Measurements from ENCODE around the gene IL18BP.
A peak's percentile ranks its signal among the peaks of the same experiment; 100 is the strongest.

Gene IL18BP

DNA sequence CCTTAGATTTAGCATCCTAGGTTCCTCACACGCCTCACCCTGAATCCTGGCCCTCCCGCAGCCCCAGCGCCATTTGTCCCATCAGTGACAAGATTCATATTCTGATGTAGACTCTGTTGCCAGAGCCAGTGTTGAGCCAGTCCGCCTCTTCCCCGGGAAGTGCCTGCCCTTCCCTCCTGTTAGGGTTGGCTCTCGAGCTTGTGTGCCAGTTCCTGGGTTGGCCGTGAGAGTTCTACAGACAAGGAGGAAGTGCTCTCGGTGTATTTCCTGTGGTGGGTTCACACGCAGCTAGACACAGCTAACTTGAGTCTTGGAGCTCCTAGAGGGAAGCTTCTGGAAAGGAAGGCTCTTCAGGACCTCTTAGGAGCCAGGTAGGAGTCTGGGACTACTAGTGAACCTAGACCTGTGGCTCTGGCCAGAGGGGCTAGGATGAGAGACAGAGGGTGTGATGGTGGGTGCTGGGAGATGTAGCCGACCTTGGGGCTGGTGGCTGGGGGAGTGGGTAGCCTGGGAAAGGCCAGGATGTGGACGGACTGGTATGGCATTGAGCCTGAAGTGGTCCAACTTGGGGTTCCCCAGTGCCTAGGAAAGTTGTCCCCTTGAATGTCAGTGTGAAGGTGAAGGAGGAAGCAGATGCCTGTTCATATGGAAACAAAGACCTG is at the start of gene IL18BP:
Gene IL18BP (plus strand): TSS at position 261 of the 662 bp plus-strand sequence. CDS start 1,076 bp downstream, outside the sequence.
- DNase-seq, result peak; percentile 70
- in situ Hi-C loops (cut with MboI; ENCODE audit: low pct_unique_long_range_greater_than_20kb, low sequenced_read_pairs), result no loop called here

DNA sequence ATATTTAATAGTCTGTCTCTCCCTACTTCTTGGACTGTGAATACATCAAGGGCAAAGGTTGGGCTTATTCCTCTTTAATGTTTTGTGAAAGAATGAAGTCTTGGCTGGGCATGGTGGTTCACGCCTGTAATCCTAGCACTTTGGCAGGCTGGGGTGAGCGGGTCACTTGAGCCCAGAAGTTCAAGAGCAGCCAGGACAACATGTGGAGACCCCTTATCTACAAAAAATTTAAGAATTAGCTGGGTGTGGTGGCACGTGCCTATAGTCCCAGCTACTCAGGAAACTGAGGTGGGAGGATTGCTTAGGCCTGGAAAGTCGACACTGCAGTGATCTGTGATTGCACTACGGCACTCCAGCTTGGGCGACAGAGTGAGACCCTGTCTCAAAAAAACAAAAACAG is 49.7 kb upstream of the IL18BP start:
- DNase-seq, result no peak
- in situ Hi-C loops (cut with MboI; ENCODE audit: low pct_unique_long_range_greater_than_20kb, low sequenced_read_pairs), result no loop called here

DNA sequence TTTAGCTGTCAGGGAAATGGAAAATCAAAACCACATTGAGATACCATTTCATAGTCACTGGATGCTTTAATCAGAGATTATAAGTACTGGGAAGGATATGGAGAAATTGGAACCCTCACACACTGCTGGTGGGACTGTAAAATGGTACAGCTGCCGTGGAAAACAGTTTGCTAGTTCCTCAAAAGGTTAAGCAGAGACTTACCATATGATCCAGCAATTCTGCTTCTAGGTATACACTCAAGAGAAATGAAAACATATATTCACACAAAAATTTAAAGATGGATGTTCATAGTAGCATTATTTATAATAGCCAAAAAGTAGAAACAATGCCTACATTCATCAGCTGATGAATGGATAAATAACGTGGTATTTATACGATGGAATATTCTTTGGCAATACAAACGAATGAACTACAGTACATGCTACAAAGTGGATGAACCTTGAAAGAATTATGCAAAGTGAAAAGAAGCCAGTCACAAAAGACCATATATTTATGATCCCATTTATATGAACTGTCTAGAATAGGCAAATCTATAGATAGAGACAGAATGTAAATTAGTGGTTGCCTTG is 46.9 kb upstream of the IL18BP start:
- in situ Hi-C loops (cut with MboI; ENCODE audit: low pct_unique_long_range_greater_than_20kb, low sequenced_read_pairs), result no loop called here
- DNase-seq, result no peak

DNA sequence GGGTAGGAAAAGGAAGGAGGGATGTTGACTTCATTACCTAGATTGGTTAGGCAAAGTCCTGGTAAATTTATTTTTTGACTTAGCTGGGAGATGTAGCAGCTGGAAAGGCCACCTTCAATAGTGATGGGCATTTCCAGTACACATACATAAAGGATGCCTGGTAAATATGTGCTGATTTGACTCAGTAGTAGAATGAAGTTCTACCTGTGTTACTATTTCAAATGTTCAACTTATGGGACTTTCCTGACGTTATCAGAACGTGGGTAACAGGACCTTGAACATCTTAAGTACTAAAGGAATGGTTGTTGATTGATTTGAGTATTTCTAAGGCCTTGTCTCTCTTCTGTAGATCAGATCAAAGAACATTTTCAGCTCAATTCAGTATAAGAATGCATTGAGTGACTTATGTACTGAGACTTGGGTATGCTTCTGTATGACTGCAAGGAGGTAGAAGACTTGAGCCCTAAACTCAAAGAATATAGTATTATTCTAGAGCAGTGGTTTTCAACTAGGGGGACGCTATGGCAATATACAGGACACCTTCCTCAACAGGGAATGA is 42.7 kb upstream of the IL18BP start:
- DNase-seq, result no peak
- in situ Hi-C loops (cut with MboI; ENCODE audit: low pct_unique_long_range_greater_than_20kb, low sequenced_read_pairs), result no loop called here

DNA sequence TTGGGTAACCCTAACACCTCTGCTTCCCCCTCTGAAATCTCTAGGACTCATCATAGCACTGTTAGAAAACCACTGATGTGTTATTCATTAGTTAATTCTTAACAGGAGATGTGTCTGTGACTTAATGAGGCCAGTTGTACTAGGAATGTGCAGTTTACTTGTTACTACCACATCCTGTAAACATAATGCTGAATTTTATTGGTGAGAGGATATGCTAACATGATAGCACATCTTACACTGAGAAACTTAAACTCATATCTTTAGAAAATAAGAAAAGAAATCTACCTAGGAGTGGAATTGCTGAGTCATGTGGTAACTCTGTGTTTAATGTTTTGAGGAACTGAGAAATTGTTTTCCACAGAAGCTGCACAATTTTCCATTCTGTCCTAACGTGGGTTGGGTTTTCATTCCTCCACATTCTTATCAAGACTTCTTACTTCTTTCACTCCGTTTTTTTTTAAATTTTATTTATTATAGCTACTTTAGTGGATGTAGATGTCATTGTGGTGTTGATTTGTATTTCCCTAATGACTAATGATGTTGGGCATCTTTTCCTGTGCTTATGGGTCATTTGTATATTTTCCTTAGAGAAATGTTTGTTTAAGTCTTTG is 36.2 kb upstream of the IL18BP start:
- in situ Hi-C loops (cut with MboI; ENCODE audit: low pct_unique_long_range_greater_than_20kb, low sequenced_read_pairs), result no loop called here
- peak; percentile 47 for DNase-seq

DNA sequence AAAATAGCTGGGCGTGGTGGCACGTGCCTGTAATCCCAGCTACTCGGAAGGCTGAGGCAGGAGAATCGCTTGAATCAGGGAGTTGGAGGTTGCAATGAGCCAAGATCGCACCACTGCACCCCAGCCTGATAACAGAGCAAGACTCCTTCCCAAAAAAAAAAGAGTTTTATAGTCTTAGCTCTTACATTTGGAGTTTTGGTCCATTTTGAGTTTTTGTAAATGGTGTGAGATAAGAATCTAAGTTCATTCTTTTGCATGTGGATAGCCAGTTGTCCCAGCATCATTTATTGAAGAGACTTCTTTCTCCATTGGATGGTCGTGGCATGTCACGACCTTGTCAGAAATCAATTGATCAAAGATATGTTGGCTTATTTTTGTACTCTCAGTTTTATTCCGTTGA is 35.2 kb upstream of the IL18BP start:
- in situ Hi-C loops (cut with MboI; ENCODE audit: low pct_unique_long_range_greater_than_20kb, low sequenced_read_pairs), result no loop called here
- DNase-seq, result no peak

DNA sequence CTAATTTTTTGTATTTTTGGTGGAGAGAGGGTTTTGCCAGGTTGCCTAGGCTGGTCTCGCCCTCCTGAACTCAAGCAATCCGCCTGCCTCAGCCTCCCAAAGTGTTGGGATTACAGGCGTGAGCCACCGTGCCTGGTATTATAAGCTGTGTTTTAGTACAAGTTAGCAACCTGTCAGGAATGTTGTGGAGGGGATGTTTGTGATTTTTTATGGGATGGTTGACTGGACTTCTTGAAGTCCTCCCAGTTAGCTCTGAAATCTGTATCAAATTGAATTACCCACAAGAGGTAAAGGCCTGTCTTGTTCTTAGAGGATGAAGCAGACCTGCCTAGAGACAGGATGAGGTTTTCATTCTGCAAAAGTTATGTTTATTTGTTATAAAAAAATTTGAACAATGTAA is 34.1 kb upstream of the IL18BP start:
- in situ Hi-C loops (cut with MboI; ENCODE audit: low pct_unique_long_range_greater_than_20kb, low sequenced_read_pairs), result no loop called here
- DNase-seq, result no peak

DNA sequence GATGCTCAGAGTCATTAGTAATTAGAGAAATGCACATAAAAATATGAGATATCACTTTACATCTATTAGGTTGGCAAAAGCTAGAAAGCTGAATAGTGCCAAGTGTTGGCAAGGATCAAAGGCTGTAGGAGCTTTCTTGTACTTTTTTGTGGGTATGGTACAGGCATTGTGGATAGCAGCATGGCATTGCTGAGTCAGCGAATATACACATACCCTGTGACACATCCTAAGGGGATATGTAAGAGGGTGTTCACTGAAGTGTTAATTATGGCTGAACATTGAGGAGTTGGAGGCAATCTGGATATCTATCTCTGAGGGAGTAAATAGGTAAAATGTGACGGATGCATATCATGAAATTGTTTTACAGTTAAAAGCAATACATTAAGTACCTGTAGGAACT is 27.0 kb upstream of the IL18BP start:
- in situ Hi-C loops (cut with MboI; ENCODE audit: low pct_unique_long_range_greater_than_20kb, low sequenced_read_pairs), result no loop called here
- DNase-seq, result no peak

DNA sequence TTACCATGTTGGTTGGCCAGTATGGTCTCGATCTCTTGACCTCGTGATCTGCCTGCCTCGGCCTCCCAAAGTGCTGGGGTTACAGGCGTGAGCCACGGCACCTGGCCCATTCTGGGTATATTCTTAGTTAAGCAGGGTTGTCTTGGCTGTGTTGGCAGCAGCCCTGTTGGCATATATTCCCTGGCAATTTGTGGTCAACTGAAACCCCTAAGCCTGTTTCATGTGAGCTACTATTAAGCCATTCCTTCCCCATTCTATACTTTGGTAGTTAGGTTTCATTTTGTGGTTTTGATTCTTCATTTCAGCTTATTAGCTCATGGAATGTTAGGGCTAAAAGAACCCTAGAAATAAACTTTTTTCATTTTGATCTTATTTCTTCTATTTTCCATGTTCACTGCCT is 22.2 kb upstream of the IL18BP start:
- no peak for DNase-seq
- in situ Hi-C loops (cut with MboI; ENCODE audit: low pct_unique_long_range_greater_than_20kb, low sequenced_read_pairs), result no loop called here

DNA sequence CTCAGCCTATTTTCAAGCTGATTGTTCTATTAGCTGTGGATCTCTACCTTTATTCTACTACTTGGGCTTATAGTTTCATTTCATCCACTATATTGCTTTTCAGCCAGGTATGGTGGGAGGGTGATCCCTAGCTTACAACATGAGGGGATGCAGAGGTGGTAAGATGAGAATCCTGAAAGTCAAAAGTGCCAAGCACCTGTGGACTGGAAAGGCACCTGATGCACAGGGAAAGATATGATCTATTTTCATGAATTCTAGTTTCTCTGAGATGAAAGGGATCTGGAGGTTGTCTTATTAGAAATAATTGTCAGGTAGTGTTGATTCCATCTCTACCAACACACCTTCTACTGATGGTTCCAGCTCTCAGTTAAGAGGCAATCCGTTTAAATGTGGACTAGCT is 21.6 kb upstream of the IL18BP start:
- in situ Hi-C loops (cut with MboI; ENCODE audit: low pct_unique_long_range_greater_than_20kb, low sequenced_read_pairs), result no loop called here
- DNase-seq, result no peak

DNA sequence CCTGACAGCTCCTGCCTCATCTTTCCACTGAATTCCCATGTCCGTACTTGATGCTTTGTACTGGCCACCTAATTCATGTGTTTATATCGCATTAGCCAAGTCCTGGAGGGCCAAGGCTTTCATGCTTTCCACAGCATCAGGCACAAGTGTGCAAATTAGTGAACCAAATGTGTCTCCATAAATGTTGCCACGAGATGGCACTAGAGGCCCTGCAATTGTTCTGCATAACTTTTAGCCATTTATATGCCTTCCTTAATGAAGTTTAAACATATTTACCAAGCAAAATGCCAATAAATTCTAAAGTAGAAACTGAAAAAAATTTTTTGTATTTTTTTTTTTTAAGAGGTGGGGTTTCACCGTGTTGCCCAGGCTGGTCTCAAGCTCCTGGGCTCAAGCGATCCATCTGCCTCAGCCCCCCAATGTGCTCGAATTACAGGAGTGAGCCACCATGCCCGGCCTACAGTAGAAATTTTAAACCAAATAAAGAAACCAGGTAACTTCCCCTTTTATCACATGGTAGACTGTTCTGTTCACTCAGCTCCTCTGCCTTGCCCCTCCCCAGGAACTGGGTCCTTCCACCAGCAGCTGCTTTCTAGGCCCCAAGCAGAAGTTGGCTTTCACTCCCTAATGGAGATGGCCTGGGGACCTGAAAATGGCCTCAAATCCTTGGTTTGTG is 20.8 kb upstream of the IL18BP start:
- in situ Hi-C loops (cut with MboI; ENCODE audit: low pct_unique_long_range_greater_than_20kb, low sequenced_read_pairs), result no loop called here
- peak; percentile 89 for DNase-seq

DNA sequence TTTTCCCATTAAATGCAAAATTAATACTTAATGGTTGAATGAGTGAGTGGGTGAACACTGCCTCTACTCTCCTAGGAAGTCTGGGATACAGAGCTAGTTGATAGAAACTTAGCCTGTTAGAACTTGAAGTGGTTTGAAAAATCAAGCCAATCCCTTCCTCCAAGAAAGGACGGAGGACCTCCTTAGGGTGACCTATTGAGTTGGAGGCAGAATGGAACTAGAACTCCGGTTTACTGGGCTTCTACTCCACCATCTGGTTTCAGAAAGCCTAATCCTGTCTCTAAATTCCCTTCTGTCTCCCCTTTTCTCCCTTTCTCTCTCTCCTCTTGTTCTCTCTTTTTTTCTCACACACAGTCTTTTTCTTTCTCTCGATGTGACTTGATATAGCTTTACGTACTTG is 19.6 kb upstream of the IL18BP start:
- in situ Hi-C loops (cut with MboI; ENCODE audit: low pct_unique_long_range_greater_than_20kb, low sequenced_read_pairs), result no loop called here
- DNase-seq, result no peak

DNA sequence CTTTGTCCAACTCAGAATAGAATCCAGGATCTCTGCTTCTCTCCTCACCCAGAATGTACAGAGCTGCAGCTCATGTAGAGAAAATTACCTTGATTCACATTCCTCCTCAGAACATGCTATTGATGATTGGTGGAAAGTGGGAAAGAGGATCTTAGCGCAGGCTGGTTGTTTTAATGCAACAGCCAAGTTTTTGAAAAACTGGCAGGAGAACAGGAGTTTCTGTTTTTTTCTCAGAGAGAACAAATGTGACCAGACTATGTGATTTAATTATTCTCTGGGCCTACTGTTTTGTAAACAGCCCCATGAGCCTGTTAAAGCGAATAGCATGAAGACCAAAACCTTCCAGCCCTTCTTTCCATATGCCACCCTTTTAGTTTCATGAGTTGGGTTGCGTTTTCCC is 19.1 kb upstream of the IL18BP start:
- no peak for DNase-seq
- in situ Hi-C loops (cut with MboI; ENCODE audit: low pct_unique_long_range_greater_than_20kb, low sequenced_read_pairs), result no loop called here

DNA sequence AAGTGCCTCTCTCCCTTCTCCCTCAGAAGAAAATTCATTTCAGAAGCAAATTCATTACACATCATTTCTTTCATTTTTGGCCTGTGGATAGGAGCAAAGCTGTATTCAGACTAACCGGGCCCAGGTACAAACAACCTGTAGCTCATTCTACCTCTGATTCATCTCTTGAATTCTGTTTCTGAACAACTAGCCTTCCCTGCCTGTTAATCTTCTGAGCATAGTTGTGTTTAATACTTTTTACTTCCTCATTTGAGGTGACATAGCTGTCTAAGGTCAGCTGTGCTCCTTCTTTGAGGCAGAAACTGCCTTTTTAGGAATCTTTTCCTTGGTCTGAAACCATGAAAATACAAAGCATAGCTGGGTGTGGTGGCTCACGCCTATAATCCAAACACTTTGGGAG is 12.6 kb upstream of the IL18BP start:
- DNase-seq, result peak; percentile 43
- in situ Hi-C loops (cut with MboI; ENCODE audit: low pct_unique_long_range_greater_than_20kb, low sequenced_read_pairs), result no loop called here

DNA sequence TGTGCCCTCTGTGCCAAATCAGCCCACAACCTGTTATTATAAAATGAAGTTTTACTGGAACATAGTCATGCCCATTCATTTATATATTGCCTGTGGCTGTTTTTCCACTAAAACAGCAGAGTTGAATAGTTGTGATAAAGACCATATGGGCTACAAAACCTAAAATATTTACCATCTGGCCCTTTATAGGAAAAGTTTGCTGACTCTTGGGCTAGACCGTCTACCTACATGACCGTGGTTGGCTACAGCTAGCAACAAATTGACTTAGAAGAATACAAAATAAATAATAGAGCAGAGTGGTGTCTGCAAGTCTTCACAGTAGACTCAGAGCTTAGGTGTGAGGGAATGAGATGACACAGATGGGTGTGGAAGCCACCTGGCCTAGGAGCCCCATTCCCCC is 11.2 kb upstream of the IL18BP start:
- in situ Hi-C loops (cut with MboI; ENCODE audit: low pct_unique_long_range_greater_than_20kb, low sequenced_read_pairs), result no loop called here
- no peak for DNase-seq

DNA sequence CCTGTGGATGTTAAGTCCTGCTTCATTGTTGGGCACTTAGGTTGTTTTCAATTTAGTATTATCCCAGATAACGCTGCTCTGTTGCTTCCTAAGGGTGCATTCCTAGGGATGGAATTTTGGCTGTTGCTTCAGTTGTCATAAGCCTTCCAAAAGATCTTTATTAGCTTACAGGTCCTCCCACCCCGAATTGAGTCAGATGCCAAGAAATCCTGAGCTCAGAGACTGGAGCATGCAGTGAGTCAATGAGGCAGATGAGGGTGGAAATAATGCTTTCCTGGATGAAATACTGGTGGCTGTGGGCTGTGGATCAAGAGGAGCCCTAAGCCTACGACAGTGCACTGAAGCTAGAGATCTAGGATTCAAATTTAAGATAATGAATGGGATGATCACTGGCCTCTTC is 10.7 kb upstream of the IL18BP start:
- in situ Hi-C loops (cut with MboI; ENCODE audit: low pct_unique_long_range_greater_than_20kb, low sequenced_read_pairs), result no loop called here
- no peak for DNase-seq

DNA sequence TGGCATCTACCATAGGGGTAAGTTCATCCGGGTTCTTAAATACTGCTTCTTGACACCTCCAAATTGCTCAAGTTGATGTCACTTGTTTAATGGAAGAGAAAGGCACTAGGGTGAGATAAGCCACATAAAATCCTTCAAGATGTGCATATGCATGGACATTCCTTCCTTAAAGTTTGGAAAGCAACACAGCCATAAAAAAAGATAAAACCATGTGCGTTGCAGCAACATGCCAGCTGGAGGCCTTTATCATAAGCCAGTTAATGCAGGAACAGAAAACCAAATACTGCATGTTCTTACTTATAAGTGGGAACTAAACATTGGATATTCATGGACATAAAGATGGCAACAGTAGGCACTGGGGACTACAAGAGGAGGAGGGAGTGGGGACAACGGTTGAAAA is 8.0 kb upstream of the IL18BP start:
- DNase-seq, result no peak
- in situ Hi-C loops (cut with MboI; ENCODE audit: low pct_unique_long_range_greater_than_20kb, low sequenced_read_pairs), result no loop called here

DNA sequence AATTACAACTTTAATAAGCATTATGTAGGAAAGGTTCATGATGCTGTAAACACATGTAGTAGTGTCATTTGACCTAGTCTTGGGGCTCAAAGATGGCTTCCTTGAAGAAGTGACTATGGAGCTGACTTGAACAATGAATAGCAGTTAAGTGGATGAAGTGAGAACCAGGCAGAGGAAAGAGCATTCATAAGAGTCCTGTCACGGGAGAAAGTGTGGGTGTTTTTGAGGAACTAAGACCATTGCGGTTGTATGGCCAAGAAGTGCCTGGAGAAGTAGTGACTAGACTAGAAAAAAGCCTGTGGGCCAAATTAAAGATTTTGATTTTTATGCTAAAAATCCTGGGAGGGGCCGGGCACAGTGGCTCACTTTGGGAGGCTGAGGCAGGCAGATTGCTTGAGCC is 7.2 kb upstream of the IL18BP start:
- in situ Hi-C loops (cut with MboI; ENCODE audit: low pct_unique_long_range_greater_than_20kb, low sequenced_read_pairs), result no loop called here
- peak; percentile 87 for DNase-seq

DNA sequence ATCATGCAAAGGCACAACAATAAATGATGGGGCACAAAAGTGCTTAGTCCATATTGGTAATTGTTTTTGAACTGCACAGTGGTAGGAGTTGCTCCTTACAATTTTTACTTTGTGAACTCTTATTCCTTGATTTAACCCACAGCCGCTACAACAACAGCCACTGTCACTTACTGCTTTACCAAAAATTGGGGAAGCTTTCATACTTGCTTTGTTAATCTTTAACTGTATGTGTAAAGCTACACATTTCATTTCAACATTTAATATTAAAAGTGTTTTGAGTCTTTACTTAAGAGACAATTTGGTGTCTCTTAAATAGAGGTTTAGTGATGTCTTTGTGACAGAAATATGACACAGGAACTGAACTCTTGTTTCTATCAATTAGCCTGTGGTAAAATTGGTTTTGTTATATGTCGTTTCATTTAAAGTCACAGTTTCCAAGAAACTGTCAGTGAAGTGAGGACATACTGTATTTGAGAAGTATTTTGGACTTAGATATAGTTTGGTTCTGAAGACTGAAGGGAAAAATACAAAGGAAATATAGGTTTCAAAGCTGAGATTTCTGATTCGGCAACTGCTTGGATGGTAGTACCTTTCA is 6.5 kb upstream of the IL18BP start:
- in situ Hi-C loops (cut with MboI; ENCODE audit: low pct_unique_long_range_greater_than_20kb, low sequenced_read_pairs), result no loop called here
- DNase-seq, result no peak

DNA sequence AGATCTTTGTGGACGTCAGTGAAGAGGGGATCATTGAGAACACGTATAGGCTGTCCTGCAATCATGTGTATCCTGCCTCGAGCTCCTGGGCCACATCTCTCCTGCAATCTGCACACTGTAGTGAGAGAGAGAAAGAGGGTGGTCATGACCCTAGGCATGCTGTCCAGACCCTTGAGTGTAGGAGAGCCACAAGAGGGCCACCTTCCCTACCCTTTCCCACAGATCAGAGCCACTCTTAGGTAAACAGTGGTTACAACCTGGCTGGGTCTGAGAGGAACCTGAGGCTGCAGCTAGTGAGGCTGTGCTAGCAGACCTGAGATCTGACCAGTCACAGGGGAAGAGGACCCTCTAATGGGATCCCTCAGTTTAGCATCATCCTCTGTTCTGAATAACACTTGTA is 3.9 kb upstream of the IL18BP start:
- in situ Hi-C loops (cut with MboI; ENCODE audit: low pct_unique_long_range_greater_than_20kb, low sequenced_read_pairs), result no loop called here
- no peak for DNase-seq
